Activated CD8-positive, alpha-beta memory T cell treated with anti-CD3 and anti-CD28 coated beads, Interleukin-2, amount 50 U/mL, for 24 hours (primary cell): ENCODE data around the gene HRAS.

Source experiments
- DNase-seq: peaks from one replicate; pipeline ENCODE4 v3.0.0-alpha.2; 2020; ENCODE audit errors: extremely low read depth

The HRAS gene

GRCh38 chr11:514606-515005 lies 20.8 kb downstream of the HRAS start:
- no peak for DNase-seq

GRCh38 chr11:512761-513595 lies 22.4 kb downstream of the HRAS start:
- DNase-seq, result no peak

- DNase-seq, result no peak
These were observed 26.4 kb downstream of the HRAS start for GRCh38 chr11:508956-509355.

- no peak for DNase-seq
These were observed 27.5 kb downstream of the HRAS start for GRCh38 chr11:507727-508515.

GRCh38 chr11:506995-507726 lies 28.2 kb downstream of the HRAS start, which contains the start of gene RNH1:
TSS of gene RNH1 (minus strand) at chr11:507242. CDS start at chr11:502162, 5,080 bp downstream.
- peak; percentile 96 for DNase-seq

GRCh38 chr11:506238-506994 lies 29.0 kb downstream of the HRAS start:
- peak; percentile 84 for DNase-seq

GRCh38 chr11:504994-505344 lies 30.4 kb downstream of the HRAS start:
- DNase-seq, result no peak

- DNase-seq, result no peak
These were observed 31.1 kb downstream of the HRAS start for GRCh38 chr11:504053-504993.

GRCh38 chr11:503179-503981 lies 32.0 kb downstream of the HRAS start:
- no peak for DNase-seq

GRCh38 chr11:502288-503178 lies 32.8 kb downstream of the HRAS start:
- DNase-seq, result no peak

- DNase-seq, result no peak
These were observed 33.6 kb downstream of the HRAS start for GRCh38 chr11:501683-502287.

- DNase-seq, result no peak
These were observed 34.2 kb downstream of the HRAS start for GRCh38 chr11:501001-501682.

- no peak for DNase-seq
These were observed 35.9 kb downstream of the HRAS start for GRCh38 chr11:499201-500076.

- DNase-seq, result no peak
These were observed 36.8 kb downstream of the HRAS start for GRCh38 chr11:498297-499181.

- no peak for DNase-seq
These were observed 37.6 kb downstream of the HRAS start for GRCh38 chr11:497565-498296.
